CD14-positive monocyte (primary cell): ENCODE measurements around the gene TRAPPC5. TPM values are rescaled to one million over a fixed set of nuclear protein-coding genes. Genes with fewer than 3 reads are reported as not detected.
A peak's percentile ranks its signal among the peaks of the same experiment; 100 is the strongest.

Experiments used
- DNase-seq, 3 donors: peaks; one replicate each; pipeline ENCODE4 v3.0.0-alpha.2; 2011 to 2022
- H2AFZ ChIP-seq: 2 replicates; pipeline ENCODE4 v1.6.0; 2012; ENCODE audit warnings: mild to moderate bottlenecking, low read depth, low read length, inconsistent platforms; ENCODE audit not compliant: insufficient read depth, poor library complexity, severe bottlenecking
- H3K27ac ChIP-seq, 2 donors: 1 replicate in 1 of 2; 2 replicates in 1 of 2; pipeline ENCODE4 v1.5.1; 2012 to 2013; ENCODE audit warnings: low read length in 2 of 2, control low read depth in 1 of 2, inconsistent platforms in 1 of 2, low read depth in 1 of 2, mild to moderate bottlenecking in 1 of 2
- H3K27me3 ChIP-seq, 2 donors: one replicate each; pipeline versions ENCODE4 v1.6.0 to v1.6.1; 2011 to 2013; ENCODE audit warnings: low read length in 2 of 2; ENCODE audit not compliant: control insufficient read depth in 2 of 2, insufficient read depth in 2 of 2
- H3K36me3 ChIP-seq, 2 donors: replicated peaks in 1 of 2; 1 replicate in 1 of 2; 2 replicates in 1 of 2; pipeline versions ENCODE4 v1.5.1 to v1.6.1; 2012 to 2013; ENCODE audit warnings: low read length in 2 of 2, control low read depth in 1 of 2, inconsistent platforms in 1 of 2, mild to moderate bottlenecking in 1 of 2; ENCODE audit not compliant: insufficient read depth in 2 of 2, control insufficient read depth in 1 of 2
- H3K4me1 ChIP-seq, 2 donors: 1 replicate in 1 of 2; 2 replicates in 1 of 2; pipeline versions ENCODE4 v1.5.1 to v1.6.1; 2012 to 2013; ENCODE audit warnings: low read length in 2 of 2, control low read depth in 1 of 2, inconsistent platforms in 1 of 2, mild to moderate bottlenecking in 1 of 2, moderate library complexity in 1 of 2; ENCODE audit not compliant: insufficient read depth in 2 of 2, control insufficient read depth in 1 of 2
- H3K4me2 ChIP-seq: replicated peaks from 2 replicates; pipeline ENCODE3; 2012; ENCODE audit warnings: low read length, moderate library complexity, mild to moderate bottlenecking; ENCODE audit not compliant: poor library complexity, severe bottlenecking; ENCODE audit errors: extremely low read depth
- H3K4me3 ChIP-seq, 3 experiments: fragments of 200-600 bp in 1 of 3; sonication (generic) in 1 of 3; replicated peaks in 1 of 3; 1 replicate in 2 of 3; 2 replicates in 1 of 3; pipeline ENCODE4 v1.5.1; 2011 to 2013; ENCODE audit warnings: low read length in 3 of 3, mild to moderate bottlenecking in 3 of 3, control low read depth in 2 of 3, low read depth in 2 of 3, inconsistent platforms in 1 of 3, moderate library complexity in 1 of 3
- H3K79me2 ChIP-seq: 2 replicates; pipeline ENCODE4 v1.6.0; 2012; ENCODE audit warnings: mild to moderate bottlenecking, control low read depth, inconsistent platforms, low read length, moderate library complexity; ENCODE audit not compliant: insufficient read depth
- H3K9ac ChIP-seq: 2 replicates; pipeline ENCODE4 v1.6.0; 2017; ENCODE audit warnings: low read length, mild to moderate bottlenecking; ENCODE audit not compliant: insufficient read depth, poor library complexity, severe bottlenecking
- H3K9me3 ChIP-seq, 2 donors: replicated peaks in 1 of 2; 1 replicate in 1 of 2; 2 replicates in 1 of 2; pipeline versions ENCODE4 v1.5.1 to v1.6.1; 2012 to 2013; ENCODE audit warnings: low read length in 2 of 2, control low read depth in 1 of 2; ENCODE audit not compliant: control insufficient read depth in 1 of 2, insufficient read depth in 1 of 2
- H4K20me1 ChIP-seq: 2 replicates; pipeline ENCODE4 v1.6.0; 2012; ENCODE audit warnings: mild to moderate bottlenecking, low read length, control low read depth, moderate library complexity; ENCODE audit not compliant: insufficient read depth
- H3K27ac Mint-ChIP-seq, 7 donors: one replicate each; pipeline ENCODE4 v1.8.0; 2020; ENCODE audit warnings: mild to moderate bottlenecking in 7 of 7, mixed read lengths in 7 of 7, moderate library complexity in 6 of 7, inconsistent platforms in 2 of 7
- H3K27me3 Mint-ChIP-seq, 3 donors: one replicate each; pipeline ENCODE4 v1.8.0; 2021 to 2022; ENCODE audit warnings: low read depth in 3 of 3, mild to moderate bottlenecking in 3 of 3, mixed read lengths in 3 of 3, moderate library complexity in 3 of 3, inconsistent platforms in 1 of 3
- H3K36me3 Mint-ChIP-seq, 2 donors: one replicate each; pipeline ENCODE4 v1.8.0; 2020; ENCODE audit warnings: mixed read lengths in 2 of 2, inconsistent platforms in 1 of 2, mild to moderate bottlenecking in 1 of 2
- H3K4me1 Mint-ChIP-seq: one replicate; pipeline ENCODE4 v1.8.0; 2020; ENCODE audit warnings: mild to moderate bottlenecking, mixed read lengths
- H3K4me3 Mint-ChIP-seq, 2 donors: one replicate each; pipeline ENCODE4 v1.8.0; 2020; ENCODE audit warnings: mild to moderate bottlenecking in 2 of 2, mixed read lengths in 2 of 2, moderate library complexity in 1 of 2
- H3K9me3 Mint-ChIP-seq, 7 donors: one replicate each; pipeline ENCODE4 v1.8.0; 2020 to 2022; ENCODE audit warnings: mixed read lengths in 7 of 7, mild to moderate bottlenecking in 6 of 7, moderate library complexity in 6 of 7, inconsistent platforms in 2 of 7
- WGBS: methylation state at CpG from one replicate; pipeline ENCODE4 v1.1.5; 2013; ENCODE audit warnings: missing lambda C conversion rate; ENCODE audit not compliant: insufficient coverage; 5-methylcytosine and 5-hydroxymethylcytosine counted together
- intact Hi-C, 2 donors: fragments of 100-400 bp; cut with micrococcal nuclease; formaldehyde crosslinking; loops; one replicate each; pipeline versions ENCODE4 v1.15.0 to v1.15.1; 2023
- polyA plus RNA-seq, 3 donors: library from polyadenylated mRNA; depleted of rRNA in 1 of 3; unstranded in 2 of 3; stranded (reverse) in 1 of 3; fragments of 300-500 nt in 2 of 3; fragments of >200 nt in 1 of 3; fragmentation: Illumina TruSeq in 2 of 3; gene quantifications; 1 replicate in 2 of 3; 2 replicates in 1 of 3; pipeline ENCODE4 v1.2.3, GENCODE V29; 2012 to 2021
- TF ChIP-seq, protein P1 (sequence below): fragments of 200-600 bp; IDR thresholded peaks from one replicate; pipeline ENCODE4 v1.8.0; 2022; ENCODE audit warnings: antibody characterized with exemption, mild to moderate bottlenecking

The TRAPPC5 gene
- polyA plus RNA-seq, 3 donors: 126 to 449 (median 414) TPM

DNA sequence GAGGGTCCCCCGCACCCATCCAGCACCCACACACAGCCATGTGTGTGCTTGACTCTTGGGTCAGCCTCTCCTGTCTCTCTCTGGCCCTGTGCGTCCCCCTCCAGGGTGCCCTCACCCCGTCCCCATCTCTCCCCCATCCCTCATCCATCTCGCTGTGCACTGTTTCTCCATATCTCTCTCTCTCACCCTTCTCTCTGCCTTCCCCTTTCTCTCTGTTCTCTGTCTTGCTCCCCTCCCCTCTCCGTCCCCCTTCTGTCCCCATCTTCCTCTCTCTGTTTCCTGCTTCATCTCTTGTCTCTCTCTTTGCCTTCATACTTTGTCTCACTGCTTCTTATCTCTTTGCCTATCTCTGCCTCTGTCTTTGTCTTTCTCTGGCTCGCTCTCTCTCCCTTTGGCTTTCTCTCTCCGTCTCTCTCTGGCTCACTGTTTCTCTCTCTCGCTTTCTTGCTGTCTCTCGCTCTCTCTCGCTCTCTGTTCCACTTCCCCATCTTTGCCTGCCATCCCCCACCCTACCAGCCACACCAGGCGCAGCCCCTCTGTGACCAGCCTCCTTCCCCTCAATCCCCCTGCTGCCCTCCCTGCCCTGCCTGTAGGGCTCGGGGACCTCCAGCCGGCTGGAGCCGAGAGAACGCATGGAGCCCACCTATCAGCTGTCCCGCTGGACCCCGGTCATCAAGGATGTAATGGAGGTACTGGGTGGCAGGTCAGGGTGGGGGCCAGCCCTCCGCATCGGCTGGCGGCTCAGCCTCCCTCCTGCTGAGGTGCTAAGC, 34.8 kb upstream of the TRAPPC5 start:
- TF ChIP-seq, protein P1, sequence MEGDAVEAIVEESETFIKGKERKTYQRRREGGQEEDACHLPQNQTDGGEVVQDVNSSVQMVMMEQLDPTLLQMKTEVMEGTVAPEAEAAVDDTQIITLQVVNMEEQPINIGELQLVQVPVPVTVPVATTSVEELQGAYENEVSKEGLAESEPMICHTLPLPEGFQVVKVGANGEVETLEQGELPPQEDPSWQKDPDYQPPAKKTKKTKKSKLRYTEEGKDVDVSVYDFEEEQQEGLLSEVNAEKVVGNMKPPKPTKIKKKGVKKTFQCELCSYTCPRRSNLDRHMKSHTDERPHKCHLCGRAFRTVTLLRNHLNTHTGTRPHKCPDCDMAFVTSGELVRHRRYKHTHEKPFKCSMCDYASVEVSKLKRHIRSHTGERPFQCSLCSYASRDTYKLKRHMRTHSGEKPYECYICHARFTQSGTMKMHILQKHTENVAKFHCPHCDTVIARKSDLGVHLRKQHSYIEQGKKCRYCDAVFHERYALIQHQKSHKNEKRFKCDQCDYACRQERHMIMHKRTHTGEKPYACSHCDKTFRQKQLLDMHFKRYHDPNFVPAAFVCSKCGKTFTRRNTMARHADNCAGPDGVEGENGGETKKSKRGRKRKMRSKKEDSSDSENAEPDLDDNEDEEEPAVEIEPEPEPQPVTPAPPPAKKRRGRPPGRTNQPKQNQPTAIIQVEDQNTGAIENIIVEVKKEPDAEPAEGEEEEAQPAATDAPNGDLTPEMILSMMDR: no peak
- peak overlapping the region; percentile 71 to 94 for H3K4me3 Mint-ChIP-seq
- Histone ChIP-seq H3K27me3 (no peaks in the 10 kb centered on the region), H2AFZ (peak overlapping the region; percentile 8), H3K9me3 (no peaks in the 10 kb centered on the region), H3K36me3 (peaks cover 36 to 62% of the 10 kb centered on the region in 2 donors), H3K4me3 (peak overlapping the region; percentile 21 to 75 (median 51)), H3K4me1 (peaks cover 46 to 58% of the 10 kb centered on the region in 2 donors), H3K79me2 (peaks cover 57% of the 10 kb centered on the region), H4K20me1 (peaks cover 44% of the 10 kb centered on the region), H3K27ac (peak overlapping the region; percentile 73 to 87), H3K4me2 (peak overlapping the region; percentile 86), H3K9ac (peak overlapping the region; percentile 61)
- DNase-seq: no peak
- peaks cover 0 to 2% (median 0%) of the 10 kb centered on the region in 7 donors for H3K9me3 Mint-ChIP-seq
- 24% methylated on average over 18 of the region's 20 CpGs for WGBS
- peaks cover 36% of the 10 kb centered on the region for H3K4me1 Mint-ChIP-seq
- peaks cover 0 to 2% (median 0%) of the 10 kb centered on the region in 3 donors for H3K27me3 Mint-ChIP-seq
- intact Hi-C loops: loop anchor here in 1 of 2 donors (5.0 kb wide), 1 partner anchor 36 kb away; the partner anchor contains the start of gene TRAPPC5
- H3K27ac Mint-ChIP-seq: peak overlapping the region; percentile 88 to 98 (median 93)
- peaks cover 35 to 63% of the 10 kb centered on the region in 2 donors for H3K36me3 Mint-ChIP-seq

DNA sequence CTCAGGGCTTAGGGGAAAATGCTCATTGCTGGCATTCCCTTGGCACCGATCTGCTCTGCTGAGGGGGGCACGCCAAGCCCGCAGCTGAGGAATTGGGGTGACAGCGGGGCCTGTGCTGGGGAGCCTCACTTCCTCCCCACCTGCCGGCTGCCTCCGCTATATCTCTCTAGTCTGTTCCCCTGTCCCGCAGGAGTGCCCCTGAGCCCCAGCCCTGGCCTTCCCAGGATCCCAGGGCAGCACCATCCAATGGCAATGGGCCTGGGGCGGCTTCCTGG, 34.3 kb upstream of the TRAPPC5 start:
- H3K4me3 ChIP-seq: peak overlapping the region; percentile 21 to 75 (median 51)
- H3K36me3 ChIP-seq: peaks cover 31 to 56% of the 10 kb centered on the region in 2 donors
- peaks cover 33 to 58% of the 10 kb centered on the region in 2 donors for H3K36me3 Mint-ChIP-seq

More for the DNA sequence above, 34.3 kb upstream of the TRAPPC5 start:
- Mint-ChIP-seq H3K27me3 (peaks cover 0 to 2% (median 1%) of the 10 kb centered on the region in 3 donors), H3K27ac (peak overlapping the region in 6 of 7 donors; percentile 50 to 97 (median 92)), H3K4me3 (peak overlapping the region; percentile 71 to 94), H3K9me3 (peaks cover 0 to 2% (median 0%) of the 10 kb centered on the region in 7 donors), H3K4me1 (peaks cover 36% of the 10 kb centered on the region)
- Histone ChIP-seq H2AFZ (no peak overlapping the region), H3K27me3 (no peaks in the 10 kb centered on the region), H3K79me2 (peaks cover 52% of the 10 kb centered on the region), H3K27ac (peak overlapping the region; percentile 73 to 87), H3K9me3 (no peaks in the 10 kb centered on the region), H3K9ac (peak overlapping the region; percentile 61), H4K20me1 (peaks cover 39% of the 10 kb centered on the region), H3K4me2 (peak overlapping the region; percentile 86), H3K4me1 (peaks cover 46 to 58% of the 10 kb centered on the region in 2 donors)
- intact Hi-C loops: loop anchor here in 1 of 2 donors (5.0 kb wide), 1 partner anchor 36 kb away; the partner anchor contains the start of gene TRAPPC5
- 40% methylated on average over 7 of the region's 8 CpGs for whole genome bisulfite sequencing
- TF ChIP-seq, protein P1: no peak
- DNase-seq: no peak
